NCI-H460 (cell line): ENCODE data around the gene KRT13. TPM values are rescaled to one million over a fixed set of nuclear protein-coding genes. Genes with fewer than 3 reads are reported as not detected.

ENCODE experiments used
- DNase-seq: peaks from one replicate; pipeline ENCODE4 v3.0.0-alpha.2; 2016; ENCODE audit warnings: low read depth; ENCODE audit errors: extremely low read depth
- total RNA-seq: library from RNA; depleted of rRNA; stranded (reverse); fragments of >200 nt; shearing (Covaris generic); gene quantifications from 2 replicates; pipeline ENCODE4 v1.2.3, GENCODE V29; 2014

KRT13 gene
- total RNA-seq, 1 experiment from 2014 or later = not detected

DNA sequence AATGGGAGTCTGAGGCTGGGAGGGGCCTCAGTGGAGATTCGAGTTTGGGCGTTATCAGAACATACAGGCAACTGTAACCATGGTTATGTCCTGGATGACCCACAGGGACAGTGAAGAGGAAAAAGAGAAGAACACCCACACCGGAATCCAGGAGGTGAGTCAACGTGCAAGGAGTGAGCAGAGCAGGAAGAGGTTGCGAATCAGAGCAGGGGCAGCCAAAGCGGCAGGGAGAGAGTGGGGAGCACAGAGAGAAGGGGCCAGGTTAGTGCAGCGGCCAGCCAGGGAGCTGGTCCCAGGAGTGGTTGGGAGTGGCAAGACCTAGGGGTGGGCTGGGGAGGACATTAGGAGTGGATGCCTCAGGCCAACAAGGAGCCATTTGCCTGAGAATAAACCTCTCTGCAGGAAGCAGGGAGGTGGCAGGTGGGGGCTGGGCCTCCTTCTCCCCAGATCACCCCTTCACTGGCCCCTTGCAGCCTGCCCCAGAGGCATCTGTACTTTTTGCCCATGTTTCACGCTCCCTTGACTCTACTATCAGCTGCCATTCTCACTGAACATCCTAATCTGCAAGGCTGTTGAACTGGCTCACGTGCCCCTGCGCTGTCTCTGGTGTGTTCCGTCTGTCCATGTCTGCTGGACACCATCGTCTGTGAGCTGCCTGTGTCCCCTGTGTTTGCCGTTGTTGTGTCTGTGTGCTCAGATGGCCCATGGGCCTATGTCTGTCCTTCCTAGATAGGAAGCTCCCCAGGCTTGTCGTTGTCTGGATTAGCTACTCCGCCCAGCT is 5.1 kb downstream of the KRT13 start:
- DNase-seq = no peak

DNA sequence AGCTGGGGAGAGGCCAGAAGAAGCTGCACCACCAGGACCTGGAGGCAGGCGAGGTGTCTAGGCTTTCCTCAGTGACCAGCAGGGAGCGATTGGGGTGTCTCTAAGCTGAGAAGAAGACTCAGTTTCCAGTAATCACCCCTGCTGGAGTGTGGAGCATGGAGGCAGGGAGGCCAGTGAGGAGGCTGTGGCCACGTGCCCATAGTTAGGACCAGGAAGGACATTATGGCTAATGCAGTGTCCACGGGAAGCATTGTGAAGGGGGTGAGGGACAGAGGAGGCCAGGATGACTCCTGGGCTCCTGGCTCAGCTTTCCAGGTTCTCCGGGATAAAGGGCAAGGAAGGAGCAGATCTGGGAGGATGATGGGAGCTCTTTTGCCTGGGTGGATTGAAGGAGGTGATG is 5.7 kb downstream of the KRT13 start:
- DNase-seq = no peak

DNA sequence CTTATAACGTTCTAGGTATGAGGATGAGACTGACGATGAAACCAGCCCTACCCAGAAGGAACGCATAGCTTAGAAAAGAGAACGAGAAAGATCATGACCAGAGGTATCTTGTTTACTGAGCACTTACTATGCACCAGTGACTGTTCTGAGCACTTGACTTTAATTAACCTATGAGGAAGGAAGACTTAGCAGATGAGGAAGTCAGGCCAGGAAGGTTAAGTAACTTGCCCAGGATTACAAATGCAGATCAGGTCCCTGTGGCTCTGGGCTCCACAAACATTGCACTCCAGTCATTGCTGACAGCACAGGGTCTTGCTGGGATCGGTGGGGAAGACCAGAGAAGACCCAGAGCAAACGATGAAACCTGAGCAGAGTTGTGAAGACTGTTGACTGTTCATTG is 7.1 kb downstream of the KRT13 start:
- DNase-seq = no peak

DNA sequence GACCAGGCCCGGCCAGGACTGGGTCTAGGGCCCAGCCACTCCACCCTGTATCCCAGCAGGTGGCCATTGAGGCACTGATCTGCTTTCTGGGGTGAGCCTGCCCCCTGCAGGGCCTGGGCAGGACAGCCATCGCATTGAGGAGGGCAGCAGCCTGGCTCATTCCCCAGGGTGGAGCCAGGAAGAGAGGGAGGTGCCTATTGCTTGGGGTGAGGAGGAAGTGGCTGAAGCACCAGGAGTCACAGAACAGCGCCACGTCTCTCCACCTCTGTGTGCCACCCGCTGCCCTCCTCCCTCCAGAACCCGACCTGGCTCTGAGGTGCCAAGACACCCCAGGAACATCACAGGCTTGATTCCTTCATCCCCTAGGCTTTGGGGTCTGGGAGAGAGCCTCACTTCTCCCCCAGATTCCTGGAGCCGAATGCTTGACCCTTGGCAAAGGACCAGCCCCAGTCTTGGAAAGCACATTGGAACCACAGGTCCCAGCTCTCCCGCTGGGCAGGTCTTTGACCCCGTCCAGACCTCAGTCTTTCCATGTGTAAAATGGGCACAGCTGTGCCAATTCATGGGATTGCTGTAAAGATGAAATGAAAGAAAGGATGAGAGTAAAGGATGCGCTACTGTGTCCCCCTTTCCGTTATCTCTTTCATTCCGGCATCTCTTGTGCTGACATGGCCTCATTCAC is 8.5 kb downstream of the KRT13 start:
- peak; percentile 85 for DNase-seq

DNA sequence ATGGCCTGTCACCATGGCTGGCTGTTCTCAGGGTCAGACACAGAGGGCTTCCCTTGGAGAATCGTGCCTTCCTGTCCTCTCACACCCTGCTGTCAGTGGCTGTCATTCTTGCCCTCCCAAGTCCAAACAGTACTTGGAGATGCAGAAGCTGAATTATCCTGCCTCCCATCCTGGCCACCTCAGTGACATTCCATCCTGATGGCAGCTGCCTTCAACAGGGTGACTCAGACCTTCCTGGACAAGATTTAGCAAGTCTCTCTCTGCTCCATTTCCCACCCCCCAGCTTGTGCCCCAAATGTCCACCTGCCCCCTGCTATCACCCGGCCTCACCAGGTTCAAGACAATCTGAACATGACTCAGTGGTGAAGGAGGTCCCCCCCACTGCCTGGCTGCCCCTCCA is 10.9 kb downstream of the KRT13 start:
- no peak for DNase-seq

DNA sequence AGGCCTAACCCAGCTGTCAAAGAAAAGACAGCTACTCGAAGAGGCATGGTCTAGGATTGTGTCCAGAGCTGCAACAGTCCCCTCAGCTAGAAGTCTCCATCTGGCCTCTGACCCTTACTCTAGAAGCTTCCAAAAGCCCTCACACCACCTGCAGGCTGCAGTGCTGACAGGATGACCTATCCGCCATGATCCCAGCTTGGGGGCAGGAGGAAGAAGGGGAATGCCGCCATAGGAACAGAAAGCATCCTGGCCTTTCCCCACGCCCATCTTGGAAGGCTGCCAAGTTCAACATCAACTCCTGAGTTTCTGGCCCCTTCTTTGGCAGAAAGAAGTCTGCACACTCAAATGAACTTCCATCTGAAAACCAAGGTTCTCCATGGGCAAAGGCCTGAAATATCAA is 12.6 kb downstream of the KRT13 start:
- no peak for DNase-seq

DNA sequence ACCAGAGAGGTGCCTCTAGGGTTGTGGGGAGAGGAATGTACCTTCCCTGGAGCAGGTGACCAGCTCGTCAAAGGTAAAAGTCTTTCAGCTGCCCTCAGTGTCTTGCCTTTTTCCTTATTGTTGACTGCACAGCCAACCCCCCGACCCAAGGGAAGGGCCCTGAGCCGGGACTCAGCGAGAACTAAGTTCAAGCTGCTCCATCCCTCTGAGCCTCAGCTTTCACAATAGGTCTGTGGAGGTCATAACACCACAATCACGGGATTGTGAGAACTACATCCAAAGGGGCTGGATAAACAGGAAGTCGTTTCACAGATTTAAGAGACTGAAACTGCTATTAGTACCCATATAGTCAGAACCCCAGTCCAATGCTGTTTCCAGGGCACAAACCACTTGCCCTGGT is 13.1 kb downstream of the KRT13 start:
- DNase-seq = no peak

DNA sequence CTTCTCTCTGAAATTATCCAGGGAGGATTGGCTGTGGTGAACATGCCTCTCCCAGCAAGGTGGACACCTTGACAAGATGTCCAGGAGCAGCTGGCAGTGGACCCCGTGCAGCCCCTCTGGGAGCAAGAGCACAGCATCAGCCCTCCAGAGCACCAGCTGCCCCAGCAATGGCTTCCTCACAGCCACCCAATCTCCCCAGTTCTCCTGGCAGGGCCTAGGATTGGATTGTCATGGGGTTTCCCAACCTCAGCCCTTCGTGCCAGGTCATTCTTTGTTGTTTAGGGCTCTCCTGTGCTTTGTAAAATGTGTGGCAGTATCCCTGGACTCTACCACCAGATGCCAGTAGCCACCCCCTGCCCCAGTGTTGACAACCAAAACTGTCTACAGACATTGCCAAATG is 13.9 kb downstream of the KRT13 start:
- DNase-seq = no peak

DNA sequence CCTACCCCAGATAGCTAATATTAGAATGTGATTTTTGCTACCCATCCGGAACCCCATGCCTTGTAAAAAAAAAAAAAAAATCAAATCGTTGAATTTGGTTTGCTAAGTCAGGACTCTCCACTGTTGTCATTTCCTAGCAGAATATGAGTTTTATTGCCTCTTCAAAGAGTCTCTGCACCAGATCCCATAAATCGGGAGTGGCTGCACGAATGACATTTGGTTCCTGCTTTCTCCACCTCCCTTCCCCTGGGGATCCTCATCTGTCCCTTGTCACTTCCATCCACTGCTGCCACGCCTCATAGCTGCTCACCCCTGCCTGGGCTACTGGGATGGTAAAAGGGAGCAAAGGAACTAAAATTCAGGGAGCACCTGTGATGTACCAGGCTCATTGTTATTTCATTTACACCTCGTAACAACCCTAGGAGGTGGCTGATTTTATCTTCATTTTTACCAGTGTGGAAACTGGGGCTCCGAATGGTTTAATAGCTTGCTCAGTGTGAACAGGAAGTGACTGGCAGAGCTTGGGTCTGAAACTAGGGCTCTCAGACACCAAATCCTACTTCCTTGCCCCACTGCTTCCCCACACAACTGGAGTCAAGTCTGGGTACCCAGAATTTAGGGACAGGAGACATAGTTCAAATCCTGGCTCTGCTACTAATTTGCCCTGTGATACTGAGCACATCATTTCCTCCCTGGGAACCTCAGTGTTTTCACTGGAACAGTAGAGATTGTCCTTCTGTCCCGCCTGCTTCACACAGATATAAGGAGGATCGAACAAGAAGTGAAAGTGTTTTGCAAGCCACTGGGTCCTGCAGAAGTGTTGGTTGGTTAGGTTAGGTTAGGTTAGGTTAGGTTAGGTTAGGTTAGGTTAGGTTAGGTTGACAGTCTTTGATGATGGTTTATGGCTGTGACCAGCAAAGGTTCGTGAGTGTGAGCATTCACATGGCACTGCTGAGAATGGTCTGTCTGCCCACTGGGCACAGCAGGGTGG is 15.1 kb downstream of the KRT13 start:
- no peak for DNase-seq

DNA sequence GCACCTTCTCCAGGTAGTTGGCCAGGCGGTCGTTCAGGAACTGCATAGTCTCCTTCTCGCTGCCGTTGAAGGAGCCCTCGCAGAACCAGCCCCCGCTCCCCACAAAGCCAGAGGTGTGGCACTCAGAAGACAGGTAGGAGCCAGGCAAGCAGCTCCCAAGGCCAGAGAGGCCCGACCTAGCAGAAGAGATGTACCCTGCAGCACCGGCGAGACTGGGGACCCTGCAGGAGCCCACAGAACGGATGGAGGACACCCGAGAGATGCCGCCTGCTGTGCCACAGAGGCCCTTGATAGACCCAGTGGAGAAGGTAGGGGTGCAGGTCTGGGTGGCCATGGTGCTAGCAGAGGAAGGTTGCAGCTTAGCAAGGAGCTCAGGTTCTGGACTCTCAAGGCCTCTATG is 15.9 kb downstream of the KRT13 start, which contains the start of gene KRT36:
Gene KRT36, minus strand, starts transcription at position 380 of the 400 bp plus-strand sequence. Its CDS starts 46 bp downstream, at position 334.
- no peak for DNase-seq

DNA sequence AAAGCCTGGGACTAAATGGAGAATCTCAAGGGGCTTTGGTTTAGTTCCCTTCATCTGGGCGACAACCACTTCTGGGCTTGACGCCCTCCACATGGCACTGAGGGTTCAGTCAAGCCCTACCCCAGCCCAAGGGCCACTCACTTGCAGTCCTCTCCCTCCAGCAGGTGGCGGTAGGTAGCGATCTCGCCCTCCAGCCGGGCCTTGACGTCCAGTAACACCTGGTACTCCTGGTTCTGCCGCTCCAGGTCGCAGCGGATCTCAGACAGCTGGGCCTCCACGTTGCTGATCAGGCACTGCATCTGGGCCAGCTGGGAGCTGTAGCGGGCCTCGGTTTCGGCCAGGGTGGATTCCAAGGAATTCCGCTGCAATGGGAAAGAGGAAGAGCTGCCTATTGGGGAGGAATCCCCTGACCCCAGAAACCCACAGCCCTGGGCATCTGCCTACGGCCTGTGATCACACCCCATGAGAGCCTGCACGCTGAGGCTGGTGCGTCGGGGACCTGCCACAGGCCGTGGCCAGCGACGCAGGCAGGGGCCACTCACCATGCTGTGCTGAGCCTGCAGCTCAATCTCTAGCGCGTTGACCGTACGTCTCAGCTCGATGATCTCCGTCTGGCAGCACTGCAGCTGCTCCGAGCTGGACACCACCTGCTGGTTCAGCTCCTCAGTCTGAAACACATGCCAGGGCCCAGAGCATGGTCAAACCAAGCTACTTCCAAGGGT is 18.4 kb downstream of the KRT13 start:
- DNase-seq = peak; percentile 21

DNA sequence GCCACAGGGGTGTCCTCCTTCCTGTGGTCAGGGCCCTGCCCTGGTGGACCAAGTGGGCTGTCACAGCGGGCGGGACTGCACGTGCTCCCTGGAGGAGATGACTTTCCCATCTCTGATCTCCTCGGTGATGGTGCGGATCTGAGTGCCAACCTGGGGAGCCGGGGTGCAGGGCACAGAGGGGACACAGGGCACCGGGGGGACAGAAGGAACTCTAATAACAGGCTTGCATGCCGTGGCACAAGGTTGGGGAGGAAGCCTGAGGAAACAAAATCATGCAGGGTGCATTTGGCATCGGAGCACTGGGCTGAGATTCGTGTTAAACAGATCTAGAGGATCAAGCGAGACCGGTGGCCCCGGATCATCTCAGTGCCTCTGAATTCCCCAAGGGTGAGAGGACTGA is 19.1 kb downstream of the KRT13 start:
- no peak for DNase-seq

DNA sequence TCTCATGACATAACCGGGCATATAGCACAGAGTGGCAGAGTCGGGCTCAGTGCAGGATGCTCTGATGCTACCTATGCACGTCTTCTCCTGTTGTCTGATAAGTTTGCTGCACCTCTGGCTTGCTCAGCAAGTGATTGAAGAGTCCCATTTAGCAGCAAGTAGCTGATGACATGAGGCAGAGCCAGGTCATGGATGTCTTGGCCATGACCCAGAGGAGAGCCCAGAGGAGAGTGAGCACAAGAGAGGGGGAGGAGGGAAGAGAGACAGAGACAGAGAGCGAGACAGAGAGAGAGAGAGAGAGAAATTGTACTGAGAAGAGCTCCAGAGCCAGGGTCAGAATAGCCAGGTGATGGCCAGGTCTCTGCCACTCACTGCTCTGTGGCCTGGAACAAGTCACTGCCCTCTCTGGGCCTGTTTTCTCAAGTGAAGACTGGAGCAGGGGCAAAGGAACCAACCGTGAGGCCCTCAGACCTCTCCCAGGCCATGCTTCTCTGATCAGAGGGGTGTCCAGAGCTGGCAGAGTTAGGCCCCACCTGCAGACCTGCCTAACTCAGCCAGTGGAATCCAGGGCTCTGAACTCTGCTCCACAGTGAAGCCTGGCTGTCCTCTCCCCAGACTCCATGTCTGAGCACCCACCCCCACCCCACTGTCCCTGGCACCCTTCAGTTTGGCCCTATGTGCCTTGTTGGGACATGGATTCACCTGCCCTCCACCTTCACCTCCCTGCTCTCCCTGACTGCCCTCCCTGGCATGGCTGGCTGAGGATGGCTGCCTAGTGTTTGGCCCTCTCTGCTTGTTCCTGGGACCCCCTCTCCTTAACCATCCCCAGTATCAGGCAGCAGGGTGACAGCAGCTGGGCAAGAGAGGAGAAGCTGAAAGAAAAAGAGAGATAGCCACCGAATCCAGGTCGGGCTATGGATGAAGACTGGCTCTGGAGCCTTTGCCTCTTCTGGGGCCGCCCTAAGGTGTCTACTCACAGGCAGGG is 20.2 kb downstream of the KRT13 start:
- no peak for DNase-seq

DNA sequence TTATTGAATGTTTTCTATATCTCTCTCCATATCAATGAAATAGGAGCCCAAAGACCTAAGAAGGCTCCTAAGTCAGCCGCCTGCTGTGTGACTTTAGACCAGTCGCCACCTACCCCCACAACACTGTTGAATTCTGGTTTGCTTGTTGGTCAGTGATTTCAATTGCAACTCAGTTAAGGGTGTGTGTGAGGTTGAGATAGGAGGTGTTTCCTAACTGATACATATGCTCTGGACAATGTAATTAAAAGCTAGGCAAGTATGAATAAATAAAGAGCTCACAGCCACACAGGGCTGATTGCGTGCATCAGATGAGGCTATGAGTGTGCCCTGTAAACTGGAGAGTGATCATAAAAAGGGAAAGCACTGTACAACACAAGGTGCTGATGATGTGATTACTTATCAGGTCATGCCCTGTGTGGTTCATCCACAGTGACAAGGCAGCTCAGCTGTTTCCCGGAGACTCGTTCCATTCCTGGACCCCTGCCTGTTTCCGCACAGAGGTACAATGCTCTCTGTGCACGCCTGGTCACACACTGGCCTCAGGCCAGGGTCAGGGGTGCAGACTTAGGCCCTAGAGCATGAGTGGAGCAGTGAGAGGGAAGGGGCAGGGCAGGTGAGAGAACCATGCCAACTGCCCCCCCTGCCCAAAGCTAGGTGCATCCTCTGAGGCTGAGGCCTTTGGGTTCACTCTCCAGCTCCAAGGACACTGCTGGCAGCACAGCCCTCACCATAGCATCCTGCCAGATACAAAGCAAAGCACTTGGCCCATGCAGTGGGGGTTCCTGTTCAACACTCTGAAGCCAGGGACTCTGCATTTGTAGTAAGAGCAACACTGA is 21.2 kb downstream of the KRT13 start:
- no peak for DNase-seq

DNA sequence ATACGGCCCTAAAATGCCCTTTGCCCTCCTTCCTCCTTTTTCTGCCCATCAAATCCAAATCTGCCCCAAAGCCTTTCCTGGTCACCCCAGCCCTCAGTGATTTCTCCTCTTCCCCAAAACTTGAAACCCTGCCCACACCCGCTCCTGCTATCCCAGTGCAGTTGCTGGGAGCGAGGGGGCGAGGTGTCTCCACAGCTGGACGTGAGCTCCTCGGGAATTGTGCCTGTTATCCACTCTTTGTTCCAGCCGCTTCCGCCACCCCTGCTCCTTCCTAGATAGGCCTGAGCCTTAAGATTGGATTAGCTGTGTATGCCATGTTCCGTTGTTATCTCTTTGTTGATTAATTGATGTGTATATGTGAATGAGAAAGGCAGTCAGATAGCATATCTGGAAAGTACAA is 21.9 kb downstream of the KRT13 start:
- DNase-seq = no peak

DNA sequence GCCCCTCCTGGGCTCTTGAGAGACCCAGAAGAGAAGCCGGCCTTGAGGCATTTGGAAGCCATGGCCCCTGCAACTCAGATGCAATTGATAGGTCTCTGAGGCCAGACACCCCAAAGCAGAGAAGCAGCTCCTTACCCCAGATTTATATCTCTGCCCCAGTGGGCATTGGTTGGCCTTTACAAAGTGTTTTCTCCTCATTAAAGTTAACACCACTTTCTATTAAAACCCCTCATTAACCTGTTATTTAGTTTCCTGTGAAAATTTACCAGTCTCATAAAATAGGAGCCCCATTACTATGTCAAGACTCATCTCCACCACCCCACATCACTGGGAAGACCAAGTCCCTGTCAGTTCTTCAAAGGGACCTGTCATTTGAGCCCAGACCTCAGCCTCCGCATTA is 24.4 kb downstream of the KRT13 start, which contains the start of gene KRT35:
Gene KRT35, minus strand, starts transcription at position 116 of the 400 bp plus-strand sequence. Its CDS starts 54 bp downstream, at position 62.
- DNase-seq = no peak

DNA sequence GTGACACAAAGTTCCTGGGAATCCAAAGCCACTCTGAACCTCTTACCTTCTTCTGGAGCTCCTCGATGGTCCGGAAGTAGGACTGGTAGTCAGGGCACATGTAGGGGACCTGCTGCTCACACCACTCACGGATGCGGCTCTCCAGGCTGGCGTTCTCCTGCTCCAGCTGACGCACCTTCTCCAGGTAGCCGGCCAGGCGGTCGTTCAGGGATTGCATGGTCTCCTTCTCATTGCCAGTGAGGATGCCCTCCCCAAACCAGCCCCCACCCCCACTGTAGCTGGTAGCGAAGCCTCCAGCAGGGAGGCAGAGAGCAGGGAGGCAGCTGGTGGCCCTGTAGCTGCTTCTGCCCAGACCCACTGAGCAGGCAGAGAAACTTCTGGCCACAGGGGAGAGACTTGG is 24.8 kb downstream of the KRT13 start:
- DNase-seq = no peak

DNA sequence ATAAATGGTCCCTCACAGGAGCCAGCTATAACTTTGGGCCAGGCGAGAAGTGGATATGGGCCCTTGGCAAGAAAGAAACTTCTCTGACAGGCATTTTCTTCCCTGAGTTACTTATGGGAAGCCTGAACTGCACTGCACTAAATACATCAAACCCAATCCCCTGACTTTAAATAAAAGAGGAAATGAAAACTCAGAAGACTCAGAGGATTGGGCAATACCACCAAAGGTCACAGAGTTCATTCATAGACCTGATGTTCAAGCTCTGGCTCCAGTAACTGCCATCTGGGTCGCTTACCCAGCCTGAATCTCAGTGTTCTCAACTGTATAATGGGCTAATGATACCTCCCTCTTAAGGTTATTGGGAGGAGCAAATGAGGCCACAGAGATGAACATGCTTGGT is 25.3 kb downstream of the KRT13 start:
- DNase-seq = no peak
